ENCODE data around the gene PPFIBP1. TPM values are rescaled to one million over a fixed set of nuclear protein-coding genes. Genes with fewer than 3 reads are reported as not detected.
A peak's percentile ranks its signal among the peaks of the same experiment; 100 is the strongest.

Gene PPFIBP1
- total RNA-seq, 2 donors from 2014 or later = 98.5 to 213 TPM

- no peaks in the 10 kb centered on the region for H3K36me3 ChIP-seq (ENCODE audit: control insufficient read depth, insufficient read depth, low read length)
- TF ChIP-seq, protein P1, sequence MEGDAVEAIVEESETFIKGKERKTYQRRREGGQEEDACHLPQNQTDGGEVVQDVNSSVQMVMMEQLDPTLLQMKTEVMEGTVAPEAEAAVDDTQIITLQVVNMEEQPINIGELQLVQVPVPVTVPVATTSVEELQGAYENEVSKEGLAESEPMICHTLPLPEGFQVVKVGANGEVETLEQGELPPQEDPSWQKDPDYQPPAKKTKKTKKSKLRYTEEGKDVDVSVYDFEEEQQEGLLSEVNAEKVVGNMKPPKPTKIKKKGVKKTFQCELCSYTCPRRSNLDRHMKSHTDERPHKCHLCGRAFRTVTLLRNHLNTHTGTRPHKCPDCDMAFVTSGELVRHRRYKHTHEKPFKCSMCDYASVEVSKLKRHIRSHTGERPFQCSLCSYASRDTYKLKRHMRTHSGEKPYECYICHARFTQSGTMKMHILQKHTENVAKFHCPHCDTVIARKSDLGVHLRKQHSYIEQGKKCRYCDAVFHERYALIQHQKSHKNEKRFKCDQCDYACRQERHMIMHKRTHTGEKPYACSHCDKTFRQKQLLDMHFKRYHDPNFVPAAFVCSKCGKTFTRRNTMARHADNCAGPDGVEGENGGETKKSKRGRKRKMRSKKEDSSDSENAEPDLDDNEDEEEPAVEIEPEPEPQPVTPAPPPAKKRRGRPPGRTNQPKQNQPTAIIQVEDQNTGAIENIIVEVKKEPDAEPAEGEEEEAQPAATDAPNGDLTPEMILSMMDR (conservative IDR thresholded peaks at IDR 0.05) = no peak
- H3K9me3 ChIP-seq (ENCODE audit: control insufficient read depth, low read length) = no peaks in the 10 kb centered on the region
- H3K27ac ChIP-seq (ENCODE audit: low read depth, low read length) = no peak overlapping the region
- no peak overlapping the region for H3K9ac ChIP-seq (ENCODE audit: extremely low read depth, low read length, poor library complexity, severe bottlenecking)
- H3K4me3 ChIP-seq (ENCODE audit: low read length) = no peak overlapping the region
- Mint-ChIP-seq H3K9me3 (peaks cover 6% of the 10 kb centered on the region), H3K27ac (no peak overlapping the region), H3K36me3 (ENCODE audit: low read depth) (peaks cover 4% of the 10 kb centered on the region), H3K4me3 (no peak overlapping the region), H3K27me3 (ENCODE audit: insufficient read depth) (peaks cover 17% of the 10 kb centered on the region), H3K4me1 (peaks cover 12% of the 10 kb centered on the region)
- no peak for DNase-seq
- no peaks in the 10 kb centered on the region for H3K27me3 ChIP-seq (ENCODE audit: control insufficient read depth, insufficient read depth, low read length, poor library complexity, severe bottlenecking)
- no peaks in the 10 kb centered on the region for H3K4me1 ChIP-seq (ENCODE audit: control insufficient read depth, insufficient read depth, low read length)
- 94% methylated on average over 2 of the region's 2 CpGs; no CpG with 5 or more reads in 1 of the 2 experiments for WGBS, 2 experiments (ENCODE audit: insufficient coverage in 1 of 2, insufficient read length in 1 of 2)
These were observed 183.2 kb downstream of the PPFIBP1 start for GRCh38 chr12:27707216-27707615.

DNA sequence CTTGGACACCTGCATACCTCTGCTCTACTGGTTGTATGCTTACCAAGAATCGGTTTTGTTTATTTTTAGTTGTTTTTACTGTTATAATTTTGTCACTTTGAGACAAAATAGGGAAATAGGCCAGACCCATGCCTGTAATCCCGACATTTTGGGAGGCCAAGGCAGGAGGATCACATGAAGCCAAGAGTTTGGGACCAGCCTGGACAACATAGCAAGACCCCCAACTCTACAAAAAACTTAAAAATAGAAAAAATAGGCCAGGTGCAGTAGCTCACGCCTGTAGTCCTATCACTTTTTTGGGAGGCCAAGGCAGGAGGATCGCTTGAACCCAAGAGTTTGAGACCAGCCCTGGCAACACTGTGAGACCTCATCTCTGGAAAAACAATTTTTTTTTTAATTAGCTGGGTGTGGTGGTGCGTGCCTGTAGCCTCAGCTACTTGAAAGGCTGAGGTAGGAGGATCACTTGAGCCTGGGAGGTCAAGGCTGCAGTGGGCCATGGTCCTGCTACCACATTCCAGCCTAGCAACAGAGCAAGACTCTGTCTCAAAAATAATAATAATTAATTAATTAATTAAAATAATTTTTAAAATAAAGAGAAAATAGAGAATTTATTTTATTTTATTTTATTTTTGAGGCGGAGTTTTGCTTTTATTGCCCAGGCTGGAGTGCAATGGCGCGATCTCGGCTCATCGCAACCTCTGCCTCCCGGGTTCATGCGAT, 185.4 kb downstream of the PPFIBP1 start:
- no peaks in the 10 kb centered on the region for H3K27me3 ChIP-seq (ENCODE audit: control insufficient read depth, insufficient read depth, low read length, poor library complexity, severe bottlenecking)
- TF ChIP-seq, protein P1 (conservative IDR thresholded peaks at IDR 0.05) = no peak
- no peaks in the 10 kb centered on the region for H3K4me1 ChIP-seq (ENCODE audit: control insufficient read depth, insufficient read depth, low read length)
- Mint-ChIP-seq H3K27me3 (ENCODE audit: insufficient read depth) (peaks cover 17% of the 10 kb centered on the region), H3K4me3 (peak overlapping the region; percentile 85), H3K4me1 (peaks cover 13% of the 10 kb centered on the region), H3K27ac (no peak overlapping the region), H3K9me3 (peaks cover 6% of the 10 kb centered on the region), H3K36me3 (ENCODE audit: low read depth) (peaks cover 21% of the 10 kb centered on the region)
- H3K36me3 ChIP-seq (ENCODE audit: control insufficient read depth, insufficient read depth, low read length) = no peaks in the 10 kb centered on the region
- H3K27ac ChIP-seq (ENCODE audit: low read depth, low read length) = no peak overlapping the region
- H3K4me3 ChIP-seq (ENCODE audit: low read length) = no peak overlapping the region
- H3K9ac ChIP-seq (ENCODE audit: extremely low read depth, low read length, poor library complexity, severe bottlenecking) = no peak overlapping the region
- DNase-seq = no peak
- H3K9me3 ChIP-seq (ENCODE audit: control insufficient read depth, low read length) = no peaks in the 10 kb centered on the region
- 91 to 95% methylated on average over 9 to 12 of the region's 12 CpGs for WGBS, 2 experiments (ENCODE audit: insufficient coverage in 1 of 2, insufficient read length in 1 of 2)

GRCh38 chr12:27709932-27710591, 186.1 kb downstream of the PPFIBP1 start:
- Histone ChIP-seq H3K36me3 (ENCODE audit: control insufficient read depth, insufficient read depth, low read length) (no peaks in the 10 kb centered on the region), H3K9ac (ENCODE audit: extremely low read depth, low read length, poor library complexity, severe bottlenecking) (peak overlapping the region; percentile 89), H3K27ac (ENCODE audit: low read depth, low read length) (no peak overlapping the region), H3K9me3 (ENCODE audit: control insufficient read depth, low read length) (no peaks in the 10 kb centered on the region), H3K4me3 (ENCODE audit: low read length) (peak overlapping the region; percentile 95), H3K27me3 (ENCODE audit: control insufficient read depth, insufficient read depth, low read length, poor library complexity, severe bottlenecking) (no peaks in the 10 kb centered on the region), H3K4me1 (ENCODE audit: control insufficient read depth, insufficient read depth, low read length) (no peaks in the 10 kb centered on the region)
- H3K27ac Mint-ChIP-seq = peak overlapping the region; percentile 90
- H3K9me3 Mint-ChIP-seq = peaks cover 6% of the 10 kb centered on the region
- TF ChIP-seq, protein P1 (conservative IDR thresholded peaks at IDR 0.05) = no peak
- WGBS, 2 experiments (ENCODE audit: insufficient coverage in 1 of 2, insufficient read length in 1 of 2) = 70 to 86% methylated on average over 14 to 24 of the region's 24 CpGs
- no peak for DNase-seq
- H3K27me3 Mint-ChIP-seq (ENCODE audit: insufficient read depth) = peaks cover 17% of the 10 kb centered on the region
- H3K4me3 Mint-ChIP-seq = peak overlapping the region; percentile 85
- H3K36me3 Mint-ChIP-seq (ENCODE audit: low read depth) = peaks cover 26% of the 10 kb centered on the region
- H3K4me1 Mint-ChIP-seq = peaks cover 13% of the 10 kb centered on the region
